A673 (cell line): Measurements from ENCODE around the gene UQCC3.

Experiments
- EZH2 ChIP-seq: fragments of 200-600 bp; sonication (generic); IDR thresholded peaks from 2 replicates; pipeline ENCODE4 v1.6.1; 2017; ENCODE audit warnings: borderline replicate concordance, low read depth, mild to moderate bottlenecking, mixed read lengths, antibody characterized with exemption, low read length; ENCODE audit not compliant: poor library complexity, severe bottlenecking
- TF ChIP-seq, protein P1 (sequence below): fragments of 300-800, 200-600 bp; sonication (generic); conservative IDR thresholded peaks from 2 replicates; pipeline ENCODE4 v1.5.1; 2017; ENCODE audit warnings: low read depth, mild to moderate bottlenecking, antibody characterized with exemption, low read length, moderate library complexity, mixed read lengths

DNA sequence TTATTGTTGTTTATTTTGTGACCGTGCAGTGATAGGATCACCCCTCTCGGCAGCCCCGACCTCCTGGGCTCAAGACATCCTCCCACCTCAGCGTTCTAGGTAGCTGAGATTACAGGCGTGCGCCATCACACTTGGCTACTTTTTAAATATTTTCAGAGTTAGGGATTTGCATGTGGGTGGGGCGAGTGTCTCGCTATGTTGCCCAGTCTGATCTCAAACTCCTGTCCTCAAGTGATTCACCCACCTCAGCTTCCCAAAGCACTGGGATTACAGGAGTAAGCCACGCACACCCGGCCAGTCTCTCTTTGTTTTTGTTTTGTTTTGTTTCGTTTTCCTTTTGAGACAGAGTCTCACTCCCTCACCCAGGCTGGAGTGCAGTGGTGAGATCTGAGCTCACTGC lies 17.2 kb upstream of the UQCC3 start:
- TF ChIP-seq EZH2: no peak
- TF ChIP-seq, protein P1, sequence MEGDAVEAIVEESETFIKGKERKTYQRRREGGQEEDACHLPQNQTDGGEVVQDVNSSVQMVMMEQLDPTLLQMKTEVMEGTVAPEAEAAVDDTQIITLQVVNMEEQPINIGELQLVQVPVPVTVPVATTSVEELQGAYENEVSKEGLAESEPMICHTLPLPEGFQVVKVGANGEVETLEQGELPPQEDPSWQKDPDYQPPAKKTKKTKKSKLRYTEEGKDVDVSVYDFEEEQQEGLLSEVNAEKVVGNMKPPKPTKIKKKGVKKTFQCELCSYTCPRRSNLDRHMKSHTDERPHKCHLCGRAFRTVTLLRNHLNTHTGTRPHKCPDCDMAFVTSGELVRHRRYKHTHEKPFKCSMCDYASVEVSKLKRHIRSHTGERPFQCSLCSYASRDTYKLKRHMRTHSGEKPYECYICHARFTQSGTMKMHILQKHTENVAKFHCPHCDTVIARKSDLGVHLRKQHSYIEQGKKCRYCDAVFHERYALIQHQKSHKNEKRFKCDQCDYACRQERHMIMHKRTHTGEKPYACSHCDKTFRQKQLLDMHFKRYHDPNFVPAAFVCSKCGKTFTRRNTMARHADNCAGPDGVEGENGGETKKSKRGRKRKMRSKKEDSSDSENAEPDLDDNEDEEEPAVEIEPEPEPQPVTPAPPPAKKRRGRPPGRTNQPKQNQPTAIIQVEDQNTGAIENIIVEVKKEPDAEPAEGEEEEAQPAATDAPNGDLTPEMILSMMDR: no peak
